OCI-LY7 (cell line): ENCODE data around the gene NKG7.

Source experiments
- EZH2phosphoT487 ChIP-seq: fragments of 200-600 bp; sonication (generic); IDR thresholded peaks from 2 replicates; pipeline ENCODE4 v1.6.1; 2018; ENCODE audit warnings: low read depth, borderline replicate concordance, mild to moderate bottlenecking, mixed run types, antibody characterized with exemption, low read length, moderate library complexity, mixed read lengths
- TF ChIP-seq, protein P1 (sequence below): fragments of 200-600 bp; sonication (generic); conservative IDR thresholded peaks from 2 replicates; pipeline ENCODE4 v1.5.1; 2014; ENCODE audit warnings: mild to moderate bottlenecking, antibody characterized with exemption, low read length, moderate library complexity, mixed read lengths

GRCh38 chr19:51327066-51328001, 45.1 kb downstream of the NKG7 start:
- TF ChIP-seq, protein P1, sequence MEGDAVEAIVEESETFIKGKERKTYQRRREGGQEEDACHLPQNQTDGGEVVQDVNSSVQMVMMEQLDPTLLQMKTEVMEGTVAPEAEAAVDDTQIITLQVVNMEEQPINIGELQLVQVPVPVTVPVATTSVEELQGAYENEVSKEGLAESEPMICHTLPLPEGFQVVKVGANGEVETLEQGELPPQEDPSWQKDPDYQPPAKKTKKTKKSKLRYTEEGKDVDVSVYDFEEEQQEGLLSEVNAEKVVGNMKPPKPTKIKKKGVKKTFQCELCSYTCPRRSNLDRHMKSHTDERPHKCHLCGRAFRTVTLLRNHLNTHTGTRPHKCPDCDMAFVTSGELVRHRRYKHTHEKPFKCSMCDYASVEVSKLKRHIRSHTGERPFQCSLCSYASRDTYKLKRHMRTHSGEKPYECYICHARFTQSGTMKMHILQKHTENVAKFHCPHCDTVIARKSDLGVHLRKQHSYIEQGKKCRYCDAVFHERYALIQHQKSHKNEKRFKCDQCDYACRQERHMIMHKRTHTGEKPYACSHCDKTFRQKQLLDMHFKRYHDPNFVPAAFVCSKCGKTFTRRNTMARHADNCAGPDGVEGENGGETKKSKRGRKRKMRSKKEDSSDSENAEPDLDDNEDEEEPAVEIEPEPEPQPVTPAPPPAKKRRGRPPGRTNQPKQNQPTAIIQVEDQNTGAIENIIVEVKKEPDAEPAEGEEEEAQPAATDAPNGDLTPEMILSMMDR, result no peak
- no peak for TF ChIP-seq EZH2phosphoT487
